ENCODE measurements around the gene NIPBL.
"Not testable (repeated sequence)": the region's sequence is repeated elsewhere in the genome, so short reads cannot be mapped to it uniquely, and the experiment has no call there.

NIPBL gene

DNA sequence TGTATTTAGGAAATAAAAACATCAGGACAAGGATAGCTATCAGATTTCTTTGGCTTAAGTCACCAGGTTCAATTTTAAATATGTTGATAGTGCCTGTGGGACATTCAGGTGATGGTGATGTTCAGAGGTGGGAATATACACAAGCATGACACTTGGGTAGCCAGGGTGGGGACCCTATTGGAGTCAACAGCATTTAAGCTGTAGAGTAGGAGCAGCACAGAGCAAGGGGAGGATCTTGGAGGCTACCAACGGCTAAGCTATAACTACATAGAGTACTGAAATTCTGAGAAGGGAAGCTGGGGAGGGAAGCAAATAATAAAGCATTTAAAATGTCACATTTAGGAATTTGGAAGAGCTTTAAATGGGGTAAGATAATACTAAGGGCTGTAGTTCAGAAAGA lies 194.9 kb downstream of the NIPBL start:
- no peaks in the 10 kb centered on the region for H3K36me3 ChIP-seq (ENCODE audit: control insufficient read depth, insufficient read depth, low read length)
- no peak overlapping the region for H3K27ac ChIP-seq (ENCODE audit: insufficient read depth, low read length, poor library complexity, severe bottlenecking)
- no peaks in the 10 kb centered on the region for H3K27me3 ChIP-seq (replicated peaks; ENCODE audit: control insufficient read depth, insufficient read depth, low read length, poor library complexity, severe bottlenecking)
- H3K9me3 ChIP-seq (ENCODE audit: control insufficient read depth, low read length) = no peaks in the 10 kb centered on the region
- H3K4me1 ChIP-seq (ENCODE audit: control insufficient read depth, insufficient read depth, low read length, poor library complexity, severe bottlenecking) = no peaks in the 10 kb centered on the region
- no peak overlapping the region for H3K4me3 ChIP-seq (ENCODE audit: insufficient read depth, low read depth, low read length, poor library complexity, severe bottlenecking)
- DNase-seq = no peak

DNA sequence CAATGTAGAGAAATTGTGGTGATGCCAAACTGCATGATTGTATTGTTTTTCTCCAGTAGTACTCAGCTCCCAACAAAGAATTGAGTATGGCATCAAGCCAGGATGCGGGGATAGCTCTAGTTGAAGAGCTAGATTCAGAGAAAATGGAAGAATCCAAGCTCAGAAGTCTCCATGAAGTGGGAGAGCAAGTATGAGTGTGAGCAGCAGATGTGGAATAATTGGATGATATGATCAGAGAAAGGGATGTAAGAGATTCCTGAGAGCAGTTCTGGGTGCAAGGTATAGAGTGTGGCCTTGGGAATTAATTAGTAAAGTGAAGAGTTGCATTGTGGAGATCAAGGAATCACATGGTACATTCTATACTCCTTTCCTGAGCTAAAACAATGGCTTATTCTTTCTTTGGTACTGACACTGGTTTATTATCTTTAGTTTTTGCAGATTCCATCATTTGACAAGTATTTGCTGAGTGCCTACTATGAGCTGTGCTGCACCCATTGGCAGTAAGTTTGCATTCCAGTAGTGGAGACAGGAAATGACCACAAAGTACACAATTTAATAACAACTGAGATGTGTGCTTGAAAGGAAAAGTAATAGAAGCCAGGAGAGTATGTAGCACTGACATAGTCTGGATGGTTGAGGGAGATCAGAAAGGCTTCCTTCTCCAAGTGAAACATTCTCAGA lies 195.5 kb downstream of the NIPBL start:
- no peak overlapping the region for H3K27ac ChIP-seq (ENCODE audit: insufficient read depth, low read length, poor library complexity, severe bottlenecking)
- H3K36me3 ChIP-seq (ENCODE audit: control insufficient read depth, insufficient read depth, low read length) = no peaks in the 10 kb centered on the region
- no peaks in the 10 kb centered on the region for H3K27me3 ChIP-seq (replicated peaks; ENCODE audit: control insufficient read depth, insufficient read depth, low read length, poor library complexity, severe bottlenecking)
- DNase-seq = no peak
- no peaks in the 10 kb centered on the region for H3K9me3 ChIP-seq (ENCODE audit: control insufficient read depth, low read length)
- H3K4me1 ChIP-seq (ENCODE audit: control insufficient read depth, insufficient read depth, low read length, poor library complexity, severe bottlenecking) = no peaks in the 10 kb centered on the region
- no peak overlapping the region for H3K4me3 ChIP-seq (ENCODE audit: insufficient read depth, low read depth, low read length, poor library complexity, severe bottlenecking)

GRCh38 chr5:37075399-37075950 lies 198.9 kb downstream of the NIPBL start:
- Histone ChIP-seq H3K27me3 (replicated peaks; ENCODE audit: control insufficient read depth, insufficient read depth, low read length, poor library complexity, severe bottlenecking) (no peaks in the 10 kb centered on the region), H3K36me3 (ENCODE audit: control insufficient read depth, insufficient read depth, low read length) (no peaks in the 10 kb centered on the region), H3K9me3 (ENCODE audit: control insufficient read depth, low read length) (no peaks in the 10 kb centered on the region), H3K4me3 (ENCODE audit: insufficient read depth, low read depth, low read length, poor library complexity, severe bottlenecking) (no peak overlapping the region), H3K4me1 (ENCODE audit: control insufficient read depth, insufficient read depth, low read length, poor library complexity, severe bottlenecking) (no peaks in the 10 kb centered on the region), H3K27ac (ENCODE audit: insufficient read depth, low read length, poor library complexity, severe bottlenecking) (no peak overlapping the region)
- DNase-seq = no peak

DNA sequence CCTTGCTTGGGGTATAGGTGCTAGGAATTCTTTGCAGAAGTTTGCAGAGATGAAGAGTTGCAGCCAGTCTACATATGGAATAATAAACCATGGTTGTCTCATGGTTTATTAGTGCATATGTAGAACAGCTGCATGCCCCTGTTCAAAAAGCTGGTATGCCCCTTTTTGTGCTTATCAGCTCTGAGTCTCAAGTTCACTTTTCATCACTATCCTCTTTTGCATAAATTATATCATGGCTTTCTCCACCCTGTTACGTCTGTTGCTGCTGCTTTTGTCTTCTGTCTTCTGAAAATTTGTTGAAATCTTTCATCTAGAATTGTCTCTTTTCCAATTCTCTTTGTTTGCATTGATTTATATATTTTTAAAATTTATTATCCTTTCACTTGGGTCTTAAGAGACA lies 200.6 kb downstream of the NIPBL start:
- no peak overlapping the region for H3K4me3 ChIP-seq (ENCODE audit: insufficient read depth, low read depth, low read length, poor library complexity, severe bottlenecking)
- H3K4me1 ChIP-seq (ENCODE audit: control insufficient read depth, insufficient read depth, low read length, poor library complexity, severe bottlenecking) = no peaks in the 10 kb centered on the region
- no peaks in the 10 kb centered on the region for H3K36me3 ChIP-seq (ENCODE audit: control insufficient read depth, insufficient read depth, low read length)
- H3K9me3 ChIP-seq (ENCODE audit: control insufficient read depth, low read length) = no peaks in the 10 kb centered on the region
- DNase-seq = no peak
- H3K27ac ChIP-seq (ENCODE audit: insufficient read depth, low read length, poor library complexity, severe bottlenecking) = no peak overlapping the region
- H3K27me3 ChIP-seq (replicated peaks; ENCODE audit: control insufficient read depth, insufficient read depth, low read length, poor library complexity, severe bottlenecking) = no peaks in the 10 kb centered on the region

GRCh38 chr5:37080697-37081096 lies 204.1 kb downstream of the NIPBL start:
- Histone ChIP-seq H3K36me3 (ENCODE audit: control insufficient read depth, insufficient read depth, low read length) (no peaks in the 10 kb centered on the region), H3K27me3 (replicated peaks; ENCODE audit: control insufficient read depth, insufficient read depth, low read length, poor library complexity, severe bottlenecking) (no peaks in the 10 kb centered on the region), H3K27ac (ENCODE audit: insufficient read depth, low read length, poor library complexity, severe bottlenecking) (no peak overlapping the region), H3K9me3 (ENCODE audit: control insufficient read depth, low read length) (no peaks in the 10 kb centered on the region), H3K4me3 (ENCODE audit: insufficient read depth, low read depth, low read length, poor library complexity, severe bottlenecking) (no peak overlapping the region), H3K4me1 (ENCODE audit: control insufficient read depth, insufficient read depth, low read length, poor library complexity, severe bottlenecking) (no peaks in the 10 kb centered on the region)
- no peak for DNase-seq

- not testable (repeated sequence) for H3K36me3 ChIP-seq (ENCODE audit: control insufficient read depth, insufficient read depth, low read length); H3K27ac ChIP-seq (ENCODE audit: insufficient read depth, low read length, poor library complexity, severe bottlenecking); DNase-seq; H3K4me1 ChIP-seq (ENCODE audit: control insufficient read depth, insufficient read depth, low read length, poor library complexity, severe bottlenecking); H3K4me3 ChIP-seq (ENCODE audit: insufficient read depth, low read depth, low read length, poor library complexity, severe bottlenecking); H3K9me3 ChIP-seq (ENCODE audit: control insufficient read depth, low read length); H3K27me3 ChIP-seq (replicated peaks; ENCODE audit: control insufficient read depth, insufficient read depth, low read length, poor library complexity, severe bottlenecking)
Measured at GRCh38 chr5:37082977-37083376, 206.4 kb downstream of the NIPBL start.

- not testable (repeated sequence) for H3K4me3 ChIP-seq (ENCODE audit: insufficient read depth, low read depth, low read length, poor library complexity, severe bottlenecking); H3K27me3 ChIP-seq (replicated peaks; ENCODE audit: control insufficient read depth, insufficient read depth, low read length, poor library complexity, severe bottlenecking); H3K9me3 ChIP-seq (ENCODE audit: control insufficient read depth, low read length); H3K27ac ChIP-seq (ENCODE audit: insufficient read depth, low read length, poor library complexity, severe bottlenecking); H3K36me3 ChIP-seq (ENCODE audit: control insufficient read depth, insufficient read depth, low read length); H3K4me1 ChIP-seq (ENCODE audit: control insufficient read depth, insufficient read depth, low read length, poor library complexity, severe bottlenecking); DNase-seq
Measured at GRCh38 chr5:37086026-37086425, 209.5 kb downstream of the NIPBL start.

GRCh38 chr5:37086466-37087173 lies 210.1 kb downstream of the NIPBL start:
- Histone ChIP-seq H3K27ac (ENCODE audit: insufficient read depth, low read length, poor library complexity, severe bottlenecking) (no peak overlapping the region), H3K27me3 (replicated peaks; ENCODE audit: control insufficient read depth, insufficient read depth, low read length, poor library complexity, severe bottlenecking) (no peaks in the 10 kb centered on the region)
- DNase-seq = no peak

GRCh38 chr5:37088009-37088408 lies 211.4 kb downstream of the NIPBL start:
- H3K4me1 ChIP-seq (ENCODE audit: control insufficient read depth, insufficient read depth, low read length, poor library complexity, severe bottlenecking) = no peaks in the 10 kb centered on the region
- H3K27me3 ChIP-seq (replicated peaks; ENCODE audit: control insufficient read depth, insufficient read depth, low read length, poor library complexity, severe bottlenecking) = no peaks in the 10 kb centered on the region
- no peaks in the 10 kb centered on the region for H3K9me3 ChIP-seq (ENCODE audit: control insufficient read depth, low read length)
- H3K4me3 ChIP-seq (ENCODE audit: insufficient read depth, low read depth, low read length, poor library complexity, severe bottlenecking) = no peak overlapping the region
- H3K36me3 ChIP-seq (ENCODE audit: control insufficient read depth, insufficient read depth, low read length) = no peaks in the 10 kb centered on the region
- DNase-seq = no peak
- no peak overlapping the region for H3K27ac ChIP-seq (ENCODE audit: insufficient read depth, low read length, poor library complexity, severe bottlenecking)

More at GRCh38 chr5:37086466-37087173, 210.1 kb downstream of the NIPBL start:
- Histone ChIP-seq H3K9me3 (ENCODE audit: control insufficient read depth, low read length) (no peaks in the 10 kb centered on the region), H3K36me3 (ENCODE audit: control insufficient read depth, insufficient read depth, low read length) (no peaks in the 10 kb centered on the region), H3K4me3 (ENCODE audit: insufficient read depth, low read depth, low read length, poor library complexity, severe bottlenecking) (no peak overlapping the region), H3K4me1 (ENCODE audit: control insufficient read depth, insufficient read depth, low read length, poor library complexity, severe bottlenecking) (no peaks in the 10 kb centered on the region)

DNA sequence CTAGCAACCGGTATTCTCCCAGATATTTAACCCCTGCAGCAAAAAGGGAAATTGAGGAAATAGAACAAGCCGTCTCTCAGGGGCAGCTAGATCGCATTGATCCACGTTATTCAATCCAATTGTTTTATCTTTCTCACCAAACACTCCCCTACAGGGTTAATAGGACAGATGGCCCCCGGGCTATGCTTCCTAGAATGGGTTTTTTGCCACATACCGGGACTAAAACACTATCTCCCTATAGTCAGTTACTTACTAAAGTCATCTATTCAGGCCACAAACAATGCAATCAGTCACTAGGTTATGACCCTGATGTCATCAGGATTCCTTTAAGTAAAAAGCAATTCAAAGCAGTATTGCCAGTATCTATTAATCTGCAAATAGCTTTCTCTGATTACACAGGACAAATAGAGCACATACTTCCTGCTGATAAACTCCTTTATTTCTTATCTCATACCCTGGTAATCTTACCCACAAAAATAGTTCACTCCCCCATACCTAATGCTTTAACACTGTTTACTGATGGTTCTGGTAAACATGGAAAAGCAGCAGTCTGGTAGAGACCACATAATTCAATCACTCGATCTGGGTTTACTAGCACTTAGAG lies 213.7 kb downstream of the NIPBL start:
- no peak overlapping the region for H3K4me3 ChIP-seq (ENCODE audit: insufficient read depth, low read depth, low read length, poor library complexity, severe bottlenecking)
- no peak for DNase-seq
- no peak overlapping the region for H3K27ac ChIP-seq (ENCODE audit: insufficient read depth, low read length, poor library complexity, severe bottlenecking)
- no peaks in the 10 kb centered on the region for H3K9me3 ChIP-seq (ENCODE audit: control insufficient read depth, low read length)
- no peaks in the 10 kb centered on the region for H3K27me3 ChIP-seq (replicated peaks; ENCODE audit: control insufficient read depth, insufficient read depth, low read length, poor library complexity, severe bottlenecking)
- H3K36me3 ChIP-seq (ENCODE audit: control insufficient read depth, insufficient read depth, low read length) = no peaks in the 10 kb centered on the region
- no peaks in the 10 kb centered on the region for H3K4me1 ChIP-seq (ENCODE audit: control insufficient read depth, insufficient read depth, low read length, poor library complexity, severe bottlenecking)

Data from effector memory CD4-positive, alpha-beta T cell (primary cell).